ENCODE measurements around the gene TIGAR.

TIGAR gene

GRCh38 chr12:4386801-4387200 lies 65.8 kb downstream of the TIGAR start:
- no peak for DNase-seq

GRCh38 chr12:4387607-4388006 lies 66.6 kb downstream of the TIGAR start:
- no peak for DNase-seq

- no peak for DNase-seq
These were observed 67.0 kb downstream of the TIGAR start for GRCh38 chr12:4388032-4388431.

- DNase-seq = no peak
These were observed 67.6 kb downstream of the TIGAR start for GRCh38 chr12:4388662-4389061.

GRCh38 chr12:4392223-4392742 lies 71.3 kb downstream of the TIGAR start:
- DNase-seq = no peak

- no peak for DNase-seq
These were observed 72.2 kb downstream of the TIGAR start for GRCh38 chr12:4393211-4393610.

GRCh38 chr12:4395818-4396217 lies 74.8 kb downstream of the TIGAR start:
- DNase-seq = no peak

- DNase-seq = no peak
These were observed 80.1 kb downstream of the TIGAR start for GRCh38 chr12:4401117-4401516.

- DNase-seq = no peak
These were observed 82.0 kb downstream of the TIGAR start for GRCh38 chr12:4402996-4403395.

All from NCI-H2081 treated with DMSO at 0.1 percent for 48 hours (cell line).